Measurements from ENCODE around the gene EMSY. TPM values are rescaled to one million over a fixed set of nuclear protein-coding genes. Genes with fewer than 3 reads are reported as not detected.

Gene EMSY
- total and polyA plus RNA-seq, 12 donors = 7.0 to 48.0 (median 16.4) TPM

DNA sequence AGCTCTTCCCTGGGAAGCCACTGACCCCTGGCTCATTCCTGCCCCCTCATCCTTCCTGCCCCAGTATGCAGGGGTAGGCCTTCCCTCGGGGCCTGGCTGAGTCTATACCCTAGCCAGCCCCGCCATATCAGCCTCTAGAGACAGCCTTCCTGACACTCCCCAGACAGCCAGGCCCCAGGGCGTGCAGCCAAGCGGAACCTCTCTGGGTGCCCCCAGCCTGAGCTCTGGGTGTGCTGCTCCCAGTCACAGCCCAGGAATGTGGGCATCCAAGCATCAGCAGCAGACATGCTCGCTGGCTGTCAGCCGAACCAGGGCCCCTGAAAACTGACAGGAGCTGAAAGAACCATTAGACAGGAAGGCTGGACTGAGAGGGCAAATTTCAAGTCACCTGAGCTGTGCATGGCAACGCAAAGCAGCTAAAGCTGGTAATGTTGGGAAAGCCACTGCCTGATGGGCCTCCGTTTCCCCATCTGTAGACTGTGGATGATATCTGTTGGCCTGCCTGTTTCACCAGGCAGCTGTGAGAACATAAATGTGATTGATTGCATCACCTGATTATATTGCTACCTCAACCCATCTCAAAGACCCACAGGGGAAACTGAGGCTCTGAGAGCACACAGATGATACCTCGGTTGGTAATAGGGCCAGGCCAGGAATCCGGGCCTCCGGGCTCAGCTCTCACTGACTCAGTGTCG is 132.6 kb downstream of the EMSY start:
- no peak for TF ChIP-seq POLR2A (IDR thresholded peaks at IDR 0.05)
- TF ChIP-seq, protein P1, sequence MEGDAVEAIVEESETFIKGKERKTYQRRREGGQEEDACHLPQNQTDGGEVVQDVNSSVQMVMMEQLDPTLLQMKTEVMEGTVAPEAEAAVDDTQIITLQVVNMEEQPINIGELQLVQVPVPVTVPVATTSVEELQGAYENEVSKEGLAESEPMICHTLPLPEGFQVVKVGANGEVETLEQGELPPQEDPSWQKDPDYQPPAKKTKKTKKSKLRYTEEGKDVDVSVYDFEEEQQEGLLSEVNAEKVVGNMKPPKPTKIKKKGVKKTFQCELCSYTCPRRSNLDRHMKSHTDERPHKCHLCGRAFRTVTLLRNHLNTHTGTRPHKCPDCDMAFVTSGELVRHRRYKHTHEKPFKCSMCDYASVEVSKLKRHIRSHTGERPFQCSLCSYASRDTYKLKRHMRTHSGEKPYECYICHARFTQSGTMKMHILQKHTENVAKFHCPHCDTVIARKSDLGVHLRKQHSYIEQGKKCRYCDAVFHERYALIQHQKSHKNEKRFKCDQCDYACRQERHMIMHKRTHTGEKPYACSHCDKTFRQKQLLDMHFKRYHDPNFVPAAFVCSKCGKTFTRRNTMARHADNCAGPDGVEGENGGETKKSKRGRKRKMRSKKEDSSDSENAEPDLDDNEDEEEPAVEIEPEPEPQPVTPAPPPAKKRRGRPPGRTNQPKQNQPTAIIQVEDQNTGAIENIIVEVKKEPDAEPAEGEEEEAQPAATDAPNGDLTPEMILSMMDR (IDR thresholded peaks at IDR 0.05) = no peak
- Histone ChIP-seq H3K27ac (peak overlapping the region in 4 of 5 donors; percentile 55 to 96 (median 68)), H3K9me3 (replicated peaks in 1 of 3) (no peaks in the 10 kb centered on the region), H3K27me3 (no peaks in the 10 kb centered on the region), H3K4me3 (no peak overlapping the region), H3K36me3 (replicated peaks in 1 of 2) (no peaks in the 10 kb centered on the region), H3K4me1 (replicated peaks in 1 of 2) (peaks cover 4 to 24% of the 10 kb centered on the region in 2 donors)
- 74 to 80% (median 78%) methylated on average over 9 to 12 of the region's 12 CpGs for WGBS, 4 donors
- peak in 6 of 7 donors; percentile 44 to 83 (median 63) for DNase-seq
- intact Hi-C loops (cut with DNase I) = no loop called here

DNA sequence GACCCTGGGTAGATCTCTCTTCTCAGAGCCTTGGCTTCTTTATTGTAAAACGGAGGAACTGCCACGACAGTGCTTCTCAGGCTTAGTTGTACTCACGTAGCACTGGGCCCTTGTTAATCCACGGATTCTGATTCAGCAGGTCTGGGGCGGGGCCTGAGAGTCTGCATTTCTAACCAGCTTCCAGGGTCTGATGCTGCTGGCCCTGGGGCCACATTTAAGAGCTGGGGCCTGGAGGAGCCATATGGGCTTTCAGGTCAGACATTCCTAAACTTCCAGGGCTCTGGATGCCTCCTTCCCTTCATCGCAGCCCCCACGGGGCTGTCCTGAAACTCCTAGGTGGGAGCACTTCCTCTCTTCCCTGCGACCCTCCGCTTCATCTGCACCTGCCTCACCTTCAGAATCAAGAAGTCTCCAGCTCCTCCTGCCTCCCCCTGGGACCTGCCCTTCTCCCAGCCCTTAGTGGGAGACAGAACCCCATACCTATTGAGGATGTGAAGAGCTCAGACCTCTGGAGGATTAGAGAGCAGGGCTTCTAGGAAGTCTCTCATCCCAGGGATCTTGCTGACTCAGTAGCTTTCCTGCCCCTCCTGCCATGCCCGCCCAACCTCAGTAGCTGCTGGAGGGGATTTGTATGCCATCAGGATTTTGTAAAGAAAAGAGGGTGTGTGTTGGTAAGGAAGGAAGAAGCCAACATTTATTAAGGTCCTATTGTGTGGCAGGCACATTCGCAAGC is 133.3 kb downstream of the EMSY start:
- Histone ChIP-seq H3K27me3 (no peaks in the 10 kb centered on the region), H3K4me1 (replicated peaks in 1 of 2) (peaks cover 4 to 24% of the 10 kb centered on the region in 2 donors), H3K27ac (peak overlapping the region in 4 of 5 donors; percentile 55 to 96 (median 68)), H3K4me3 (no peak overlapping the region), H3K9me3 (replicated peaks in 1 of 3) (no peaks in the 10 kb centered on the region), H3K36me3 (replicated peaks in 1 of 2) (no peaks in the 10 kb centered on the region)
- TF ChIP-seq POLR2A (IDR thresholded peaks at IDR 0.05) = no peak
- TF ChIP-seq, protein P1 (IDR thresholded peaks at IDR 0.05) = no peak
- 65 to 78% (median 75%) methylated on average over 6 to 11 of the region's 11 CpGs for WGBS, 4 donors
- no peak for DNase-seq
- intact Hi-C loops (cut with DNase I) = no loop called here

DNA sequence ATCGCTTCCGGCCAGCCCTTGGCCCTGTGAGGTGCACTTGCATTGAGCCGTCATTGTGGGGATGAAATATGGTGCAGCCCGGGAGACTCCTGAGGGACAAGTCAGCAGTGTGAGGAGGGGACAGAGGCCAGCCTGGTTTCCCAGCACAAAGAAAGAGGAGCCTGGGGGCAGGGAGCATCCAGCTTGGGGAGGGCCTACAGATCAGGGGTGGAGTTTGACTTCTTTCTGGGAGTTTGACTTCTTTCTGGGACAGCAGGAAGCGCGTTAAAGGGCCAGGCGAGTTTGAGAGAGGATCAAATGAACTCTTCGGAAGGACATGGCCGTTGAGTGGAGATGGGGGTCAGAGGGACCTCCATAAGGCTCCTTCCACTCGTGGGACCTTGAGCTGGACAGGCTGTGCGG is 133.8 kb downstream of the EMSY start:
- H3K4me1 ChIP-seq (replicated peaks in 1 of 2) = peaks cover 4 to 24% of the 10 kb centered on the region in 2 donors
- H3K36me3 ChIP-seq (replicated peaks in 1 of 2) = no peaks in the 10 kb centered on the region
- intact Hi-C loops (cut with DNase I) = no loop called here
- TF ChIP-seq, protein P1 (IDR thresholded peaks at IDR 0.05) = no peak
- TF ChIP-seq POLR2A (IDR thresholded peaks at IDR 0.05) = no peak
- no peaks in the 10 kb centered on the region for H3K27me3 ChIP-seq
- no peak overlapping the region for H3K4me3 ChIP-seq
- peak; percentile 66 to 91 (median 80) for DNase-seq
- no peaks in the 10 kb centered on the region for H3K9me3 ChIP-seq (replicated peaks in 1 of 3)
- peak overlapping the region in 4 of 5 donors; percentile 55 to 96 (median 74) for H3K27ac ChIP-seq
- 36 to 56% (median 44%) methylated on average over 10 to 11 of the region's 11 CpGs for WGBS, 4 donors

DNA sequence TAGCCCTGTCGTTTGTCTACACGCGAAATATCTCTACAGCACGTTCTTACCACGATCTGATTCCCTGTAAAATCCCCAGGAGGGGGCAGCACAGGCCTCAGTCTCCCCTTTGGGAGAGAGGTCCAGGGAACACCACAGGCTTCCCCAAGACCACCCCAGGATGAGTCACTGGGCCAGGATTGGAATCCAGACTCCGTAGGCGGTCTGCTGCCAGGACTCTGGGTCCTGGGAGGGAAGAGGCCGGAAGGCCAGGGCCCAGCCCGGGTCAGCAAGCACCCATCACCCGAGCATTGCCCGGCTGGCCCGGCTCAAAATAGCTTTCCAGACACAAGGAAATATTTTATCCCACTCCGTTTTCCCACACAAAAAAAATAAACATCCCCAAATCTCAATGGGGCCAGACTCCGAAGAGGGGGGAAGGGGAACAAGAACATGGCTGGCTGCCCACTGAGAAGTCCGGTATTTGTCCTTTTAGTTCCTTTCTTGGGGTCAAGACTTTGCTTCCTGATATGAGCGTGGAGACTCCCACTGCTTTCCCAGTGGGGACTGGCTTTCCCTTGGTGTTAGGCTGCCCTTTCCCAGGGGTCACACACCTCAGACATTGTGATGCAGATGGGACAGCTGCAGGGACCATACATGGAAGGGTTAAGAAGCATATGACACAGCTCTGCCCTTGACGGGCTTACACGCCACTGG is 134.4 kb downstream of the EMSY start:
- H3K4me3 ChIP-seq = no peak overlapping the region

More for the DNA sequence above, 134.4 kb downstream of the EMSY start:
- no peaks in the 10 kb centered on the region for H3K27me3 ChIP-seq
- H3K36me3 ChIP-seq (replicated peaks in 1 of 2) = no peaks in the 10 kb centered on the region
- 40 to 56% (median 50%) methylated on average over 12 to 18 of the region's 18 CpGs for WGBS, 4 donors
- TF ChIP-seq, protein P1 (IDR thresholded peaks at IDR 0.05) = peak in 4 of 6 experiments; percentile 17 to 41 (median 28)
- TF ChIP-seq POLR2A (IDR thresholded peaks at IDR 0.05) = no peak
- peak overlapping the region; percentile 13 to 96 (median 68) for H3K27ac ChIP-seq
- DNase-seq = peak; percentile 57 to 83 (median 66)
- intact Hi-C loops (cut with DNase I) = no loop called here
- no peaks in the 10 kb centered on the region for H3K9me3 ChIP-seq (replicated peaks in 1 of 3)
- peaks cover 4 to 24% of the 10 kb centered on the region in 2 donors for H3K4me1 ChIP-seq (replicated peaks in 1 of 2)

All from adrenal gland (tissue), 12 donors.